Right lung (tissue), 5 donors: ENCODE measurements around the gene KCNIP3. TPM values are rescaled to one million over a fixed set of nuclear protein-coding genes. Genes with fewer than 3 reads are reported as not detected.
"Not testable (repeated sequence)": the region's sequence is repeated elsewhere in the genome, so short reads cannot be mapped to it uniquely, and the experiment has no call there.

Experiments used
- DNase-seq, 2 donors: peaks; one replicate each; pipeline ENCODE4 v3.0.0-alpha.2; 2013
- polyA plus RNA-seq, 5 donors: library from polyadenylated mRNA; unstranded; fragments of 120-200 nt; gene quantifications; one replicate each; pipeline versions ENCODE4 v1.2.1 to v1.2.3, GENCODE V29; 2013; ENCODE audit warnings: inconsistent platforms in 1 of 5, low replicate concordance in 1 of 5; ENCODE audit not compliant: insufficient read length in 5 of 5, insufficient read depth in 1 of 5

KCNIP3 gene
- polyA plus RNA-seq, 5 donors: 6.2 to 10.0 (median 7.4) TPM

DNA sequence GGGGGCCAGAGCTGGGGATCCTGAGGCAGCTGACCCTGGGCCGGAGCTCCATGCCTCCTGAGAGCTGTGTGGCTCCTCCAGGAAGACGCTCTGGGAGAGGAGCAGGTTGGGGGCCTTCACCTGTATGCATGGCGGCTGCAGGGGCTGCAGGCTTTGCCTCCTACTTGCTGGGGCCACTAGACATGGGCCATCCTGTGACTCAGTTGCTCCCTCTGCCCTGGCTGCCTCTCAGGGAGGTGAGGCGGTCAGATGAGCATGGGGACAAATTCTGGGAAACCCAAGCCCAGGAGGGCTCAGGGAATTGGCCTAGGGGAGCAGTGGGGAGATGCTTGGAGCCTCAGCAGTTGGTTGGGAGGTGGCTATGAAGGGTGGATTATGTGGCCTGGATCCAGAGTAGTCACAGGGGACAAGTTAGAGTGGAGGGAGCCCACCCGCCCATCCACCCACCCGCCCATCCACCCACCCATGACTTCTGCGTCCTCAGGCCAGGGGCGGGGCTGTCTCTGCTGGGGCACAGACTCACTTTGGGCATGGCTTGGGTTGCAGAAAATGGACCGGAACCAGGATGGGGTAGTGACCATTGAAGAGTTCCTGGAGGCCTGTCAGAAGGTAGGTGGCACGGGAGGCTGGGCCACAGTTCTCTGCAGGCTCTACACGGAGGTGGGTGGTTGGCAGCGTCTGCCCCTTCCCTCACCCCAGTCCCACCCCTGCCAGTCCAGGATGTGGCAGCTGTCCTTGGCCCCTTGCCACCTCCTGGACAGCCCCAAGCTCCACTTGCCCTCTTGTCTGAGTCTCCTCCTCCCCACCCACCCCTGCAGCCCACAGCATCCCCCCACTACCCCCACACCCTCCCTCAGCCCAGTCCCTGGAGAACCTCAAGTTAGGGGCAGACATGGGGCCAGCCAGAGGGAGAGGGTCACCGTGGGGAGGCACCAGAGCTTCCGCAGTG lies 85.8 kb downstream of the KCNIP3 start:
- DNase-seq: no peak

DNA sequence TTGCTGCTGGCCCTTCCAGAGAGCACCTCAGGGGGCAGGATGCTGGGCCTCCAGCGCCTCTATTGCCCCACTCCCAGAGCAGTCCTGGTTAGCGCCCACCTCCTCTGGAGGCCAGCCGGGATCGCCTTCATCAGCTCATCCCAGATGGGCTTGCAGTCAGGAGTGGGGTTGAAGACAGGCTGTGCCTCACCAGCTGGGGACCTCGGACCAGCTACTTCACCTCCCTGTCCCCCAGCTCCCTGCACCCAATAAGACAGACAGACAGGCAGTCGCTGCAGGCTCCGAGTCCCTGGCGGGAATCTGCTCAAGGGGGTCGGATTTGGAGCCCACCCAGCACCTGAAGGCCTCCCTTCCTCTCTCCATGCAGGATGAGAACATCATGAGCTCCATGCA lies 86.5 kb downstream of the KCNIP3 start:
- no peak for DNase-seq

DNA sequence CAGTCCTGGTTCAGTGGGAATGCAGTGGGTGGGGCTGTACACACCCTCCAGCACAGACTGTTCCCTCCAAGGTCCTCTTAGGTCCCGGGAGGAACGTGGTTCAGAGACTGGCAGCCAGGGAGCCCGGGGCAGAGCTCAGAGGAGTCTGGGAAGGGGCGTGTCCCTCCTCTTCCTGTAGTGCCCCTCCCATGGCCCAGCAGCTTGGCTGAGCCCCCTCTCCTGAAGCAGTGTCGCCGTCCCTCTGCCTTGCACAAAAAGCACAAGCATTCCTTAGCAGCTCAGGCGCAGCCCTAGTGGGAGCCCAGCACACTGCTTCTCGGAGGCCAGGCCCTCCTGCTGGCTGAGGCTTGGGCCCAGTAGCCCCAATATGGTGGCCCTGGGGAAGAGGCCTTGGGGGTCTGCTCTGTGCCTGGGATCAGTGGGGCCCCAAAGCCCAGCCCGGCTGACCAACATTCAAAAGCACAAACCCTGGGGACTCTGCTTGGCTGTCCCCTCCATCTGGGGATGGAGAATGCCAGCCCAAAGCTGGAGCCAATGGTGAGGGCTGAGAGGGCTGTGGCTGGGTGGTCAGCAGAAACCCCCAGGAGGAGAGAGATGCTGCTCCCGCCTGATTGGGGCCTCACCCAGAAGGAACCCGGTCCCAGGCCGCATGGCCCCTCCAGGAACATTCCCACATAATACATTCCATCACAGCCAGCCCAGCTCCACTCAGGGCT lies 87.9 kb downstream of the KCNIP3 start:
- no peak for DNase-seq

DNA sequence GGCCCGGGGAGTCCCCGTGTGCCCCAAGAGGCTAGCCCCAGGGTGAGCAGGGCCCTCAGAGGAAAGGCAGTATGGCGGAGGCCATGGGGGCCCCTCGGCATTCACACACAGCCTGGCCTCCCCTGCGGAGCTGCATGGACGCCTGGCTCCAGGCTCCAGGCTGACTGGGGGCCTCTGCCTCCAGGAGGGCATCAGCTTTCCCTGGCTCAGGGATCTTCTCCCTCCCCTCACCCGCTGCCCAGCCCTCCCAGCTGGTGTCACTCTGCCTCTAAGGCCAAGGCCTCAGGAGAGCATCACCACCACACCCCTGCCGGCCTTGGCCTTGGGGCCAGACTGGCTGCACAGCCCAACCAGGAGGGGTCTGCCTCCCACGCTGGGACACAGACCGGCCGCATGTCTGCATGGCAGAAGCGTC lies 88.4 kb downstream of the KCNIP3 start:
- DNase-seq: no peak

DNA sequence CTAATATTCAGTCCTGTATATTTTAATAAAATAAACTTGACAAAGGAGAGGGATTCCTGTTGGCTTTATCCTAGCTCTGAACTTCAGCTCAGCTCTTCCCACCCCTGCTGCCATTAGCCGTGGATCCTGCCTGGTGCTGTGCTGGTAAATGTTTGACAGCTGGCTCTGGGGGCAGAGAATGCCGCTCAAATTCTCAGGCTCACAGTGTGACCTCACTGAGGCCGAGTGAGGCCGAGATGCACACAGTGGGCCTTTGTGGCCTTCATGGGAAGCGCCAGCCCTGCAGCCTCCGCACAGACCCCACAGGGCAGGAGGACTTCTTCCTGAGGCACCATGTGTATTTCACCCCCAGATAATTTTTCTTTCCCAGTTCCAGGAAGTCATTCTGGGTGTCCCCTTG lies 88.9 kb downstream of the KCNIP3 start:
- DNase-seq: no peak

DNA sequence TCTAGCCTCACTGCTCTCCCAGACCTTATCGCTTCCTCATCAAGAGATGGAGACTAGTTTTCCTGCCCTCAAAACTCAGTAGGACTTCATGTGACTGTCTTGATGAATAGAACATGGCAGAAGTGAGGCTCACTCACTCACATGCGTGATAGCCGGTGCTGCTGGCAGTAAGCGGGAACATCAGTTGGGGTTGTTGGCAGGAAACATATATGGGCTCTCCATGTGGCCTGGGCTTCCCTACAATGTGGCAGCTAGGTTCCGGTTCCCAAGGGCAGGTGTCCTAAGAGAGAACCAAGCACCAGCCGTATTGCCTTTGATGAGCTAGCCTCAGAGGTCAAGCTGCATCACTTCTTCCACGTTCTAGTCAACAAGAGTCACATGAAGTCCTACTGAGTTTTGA lies 90.2 kb downstream of the KCNIP3 start:
- no peak for DNase-seq

DNA sequence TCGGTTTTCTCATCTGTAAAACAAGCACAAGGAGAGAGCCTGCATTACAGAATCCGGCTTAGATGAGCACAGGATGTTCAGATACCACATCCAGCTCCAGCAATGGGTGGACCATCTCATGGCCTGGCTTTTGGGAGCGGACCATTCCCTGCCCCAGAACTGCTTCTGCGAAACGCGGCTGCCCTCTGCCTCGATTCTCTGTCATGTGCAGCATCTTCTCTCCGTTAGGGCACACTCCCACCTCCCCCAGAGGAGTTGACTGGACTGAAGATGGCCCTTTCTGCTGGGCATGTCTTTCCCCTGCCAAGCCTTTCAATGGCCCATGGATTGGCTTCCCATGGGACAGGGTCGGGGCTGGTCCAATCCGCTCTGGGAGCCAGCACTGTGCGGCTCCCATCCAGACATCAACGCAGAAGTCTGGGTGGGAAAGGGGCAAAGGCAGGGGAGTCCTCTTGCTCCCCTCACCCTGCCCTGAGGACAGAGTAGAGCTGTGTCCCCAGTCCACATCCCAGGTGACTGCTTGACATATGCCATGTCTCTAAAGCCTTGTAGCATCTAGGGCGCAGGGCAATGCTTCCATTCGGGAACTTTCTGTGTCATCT lies 91.0 kb downstream of the KCNIP3 start:
- no peak for DNase-seq

DNA sequence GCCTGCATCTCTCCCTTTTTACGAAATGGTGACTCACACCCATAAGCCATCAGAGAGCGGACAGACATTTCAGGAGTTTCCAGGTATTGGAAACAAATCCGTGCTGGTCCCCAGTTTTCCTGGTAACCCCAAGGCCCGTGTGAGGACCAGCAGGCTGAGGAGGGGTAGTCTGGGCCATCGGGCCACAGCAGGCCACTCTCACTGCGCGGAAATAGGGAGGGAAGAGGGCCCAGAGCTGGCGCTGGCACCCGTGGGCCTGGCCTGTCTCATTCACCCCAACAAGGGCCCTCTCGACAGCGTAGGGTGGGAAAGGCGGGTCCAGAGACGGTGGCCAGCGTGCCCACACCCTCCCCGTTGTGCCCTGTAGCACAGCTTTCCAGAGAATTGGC lies 91.7 kb downstream of the KCNIP3 start:
- no peak for DNase-seq

DNA sequence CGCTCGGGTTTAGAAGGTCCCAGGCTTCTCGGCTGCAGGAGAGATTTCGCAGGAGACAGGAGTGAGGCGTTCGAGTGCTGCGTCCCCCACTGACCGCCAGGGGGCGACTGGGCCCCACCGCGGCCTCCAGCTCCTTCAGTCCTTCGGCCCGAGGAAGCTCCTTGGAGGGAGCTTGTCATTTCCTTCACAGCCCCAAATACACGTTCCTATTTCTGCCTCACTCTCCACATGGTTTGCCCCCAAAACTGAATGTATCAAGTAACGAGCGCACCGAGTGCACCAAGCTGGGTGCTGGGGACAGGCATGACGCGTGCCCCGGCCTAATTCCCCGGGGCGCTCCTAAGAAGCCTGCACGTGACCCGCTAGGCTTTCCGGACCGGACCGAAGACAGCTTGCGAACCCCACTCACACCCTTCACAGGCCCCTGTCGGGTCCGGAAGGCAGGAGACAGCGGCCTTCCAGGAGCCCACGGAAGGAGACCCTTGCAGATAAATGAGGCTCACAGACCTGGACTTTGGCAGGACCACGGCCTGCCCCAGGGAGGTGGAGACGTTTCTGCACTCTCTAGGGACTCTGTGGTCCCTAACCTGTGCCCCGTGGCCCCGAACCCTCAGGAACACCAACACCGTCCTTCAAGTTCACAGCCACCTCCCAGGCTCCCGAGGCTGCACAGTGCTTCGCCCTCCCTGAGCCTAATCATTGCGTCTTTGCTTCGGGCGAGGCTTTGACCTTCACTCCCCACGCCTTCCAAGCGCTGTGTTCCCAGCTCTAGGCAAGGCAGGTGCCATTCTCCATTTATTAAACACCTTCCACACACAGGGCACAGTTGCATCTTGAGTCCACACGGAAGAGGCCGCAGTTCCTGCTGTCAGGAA lies 92.3 kb downstream of the KCNIP3 start:
- peak in 1 of 2 donors; percentile 45 for DNase-seq

DNA sequence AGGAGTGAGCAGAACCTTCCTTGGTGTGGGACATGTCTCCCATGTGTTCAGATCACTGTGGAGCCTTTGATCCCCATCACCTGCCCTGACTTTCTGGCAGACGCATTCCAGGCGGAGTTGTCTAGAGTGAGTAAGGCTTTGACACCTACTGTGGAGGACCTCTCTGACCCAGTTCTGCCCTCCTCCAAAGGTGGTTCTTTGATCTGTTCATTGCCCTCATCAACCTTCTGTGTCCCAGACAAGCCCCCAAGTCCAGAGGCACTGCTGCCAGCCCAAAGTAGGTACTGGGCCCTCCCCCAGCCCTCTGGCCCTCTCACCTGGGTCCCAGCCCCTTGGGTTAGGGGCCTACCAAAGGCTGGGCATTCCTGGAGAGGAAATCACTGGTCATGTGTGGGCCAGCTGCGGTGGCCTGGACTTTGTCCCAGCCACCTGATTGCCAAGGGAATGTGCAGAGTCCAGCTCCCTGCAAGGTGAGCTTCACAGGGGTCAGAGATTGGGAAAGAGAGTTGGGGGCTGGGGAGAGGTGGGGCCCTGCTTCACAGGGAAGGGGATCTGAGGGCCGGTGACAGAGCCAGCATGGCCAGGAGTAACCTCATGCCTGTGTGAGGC lies 93.2 kb downstream of the KCNIP3 start:
- DNase-seq: no peak

DNA sequence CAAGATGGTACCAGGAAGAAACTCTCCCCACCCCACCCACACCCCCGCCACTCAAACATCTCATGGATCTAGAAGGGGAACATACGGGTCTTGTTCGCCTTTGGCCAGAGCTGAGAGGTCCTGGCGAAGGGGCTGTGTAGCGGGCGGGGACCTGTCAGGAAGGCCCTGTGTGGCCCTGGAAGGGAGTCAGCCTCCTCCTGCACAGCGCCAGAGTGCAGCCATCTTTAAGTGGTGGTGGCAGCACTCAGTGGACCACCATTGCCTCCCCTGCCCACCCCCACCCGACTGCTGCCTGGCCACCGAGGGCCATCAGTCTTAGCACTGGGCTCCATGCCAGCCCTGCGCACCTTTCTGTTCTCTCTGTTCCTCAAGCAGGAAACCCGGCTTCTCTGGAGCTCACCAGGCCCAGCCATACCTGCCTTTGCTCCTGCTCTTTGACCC lies 93.8 kb downstream of the KCNIP3 start:
- DNase-seq: no peak

DNA sequence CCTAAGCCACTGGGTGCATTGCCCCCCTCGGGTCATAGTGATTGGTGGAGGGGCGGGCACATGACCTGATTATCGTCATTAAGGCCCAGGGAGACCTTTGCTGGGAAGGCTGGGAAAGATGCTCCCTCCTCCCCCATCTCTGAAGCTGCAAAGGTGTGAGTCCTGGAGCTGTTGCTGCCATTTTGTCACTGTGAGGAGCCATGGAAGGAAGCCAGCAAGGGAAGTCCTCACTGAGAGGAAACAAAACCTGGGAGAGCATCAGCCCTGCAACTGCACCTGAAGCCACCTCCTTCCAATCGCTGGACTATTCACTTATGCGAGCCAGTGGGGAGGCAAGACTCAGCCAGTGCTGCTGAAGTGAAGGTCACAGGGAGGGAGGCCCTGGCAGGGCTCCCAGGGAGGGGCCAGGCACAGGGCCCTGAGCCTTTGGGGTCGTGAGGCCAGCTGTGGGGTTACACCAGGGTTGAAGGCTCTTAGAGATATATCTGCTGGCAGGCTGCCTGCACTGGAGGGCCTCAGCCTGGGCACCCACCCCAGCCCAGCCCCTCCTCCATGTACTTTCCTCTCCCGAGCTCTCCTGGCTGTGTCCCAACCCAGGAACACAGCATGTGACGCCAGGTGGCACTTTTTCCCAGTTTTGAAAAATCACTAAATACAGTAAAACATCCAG lies 94.6 kb downstream of the KCNIP3 start:
- peak; percentile 47 to 62 for DNase-seq

DNA sequence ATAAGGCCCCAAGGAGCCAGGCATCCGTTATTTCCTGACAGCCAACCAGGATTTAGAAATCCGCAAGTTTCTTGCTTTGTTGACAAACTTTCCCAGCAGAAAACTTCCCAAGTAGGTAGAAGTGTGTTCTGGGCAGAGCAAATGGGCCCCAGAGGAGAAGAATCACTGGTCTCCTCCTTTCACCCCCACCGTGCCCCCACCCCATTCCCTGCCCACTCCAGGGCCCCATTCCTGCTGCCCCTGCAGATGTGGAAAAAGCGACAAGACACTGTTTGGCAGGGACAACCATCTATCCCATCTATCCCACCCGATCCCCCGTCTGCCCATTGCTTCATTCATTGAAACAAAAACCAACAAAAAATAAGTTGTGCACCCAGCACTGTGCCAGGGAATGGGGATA lies 95.2 kb downstream of the KCNIP3 start:
- DNase-seq: no peak

DNA sequence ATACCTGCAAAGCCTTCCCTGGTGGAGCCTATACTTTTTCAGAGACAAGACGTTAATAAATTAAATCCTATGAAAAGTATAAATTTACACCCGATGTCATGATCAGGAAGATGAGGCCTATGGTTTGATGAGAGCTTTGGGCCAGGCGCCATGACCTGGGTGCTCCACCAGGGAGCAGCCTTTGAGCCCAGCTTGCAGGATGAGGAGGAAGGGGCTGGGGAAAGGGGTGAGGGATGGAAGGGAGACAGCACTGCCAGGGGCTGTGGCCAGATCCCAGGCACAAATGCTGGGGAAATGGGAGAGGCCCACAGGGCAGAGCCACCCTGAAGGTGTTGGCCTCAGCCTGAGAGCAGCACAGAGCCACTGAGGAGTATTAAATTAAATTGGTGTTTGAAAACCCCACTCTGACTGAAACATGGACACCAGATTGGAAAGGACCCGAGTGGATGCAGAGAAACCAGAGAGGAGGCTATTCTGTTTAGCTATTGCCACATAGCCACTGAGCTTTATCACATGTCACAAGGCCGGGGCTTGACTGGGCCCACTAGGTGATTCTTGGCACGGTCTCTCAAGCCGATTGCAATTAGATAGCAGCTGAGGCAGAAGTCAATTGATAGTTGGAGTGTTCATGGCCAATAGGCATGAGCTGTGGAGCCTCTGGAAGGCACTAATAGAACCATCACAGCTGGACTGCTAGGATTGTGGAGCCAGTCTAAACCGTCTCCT lies 95.7 kb downstream of the KCNIP3 start:
- no peak for DNase-seq

DNA sequence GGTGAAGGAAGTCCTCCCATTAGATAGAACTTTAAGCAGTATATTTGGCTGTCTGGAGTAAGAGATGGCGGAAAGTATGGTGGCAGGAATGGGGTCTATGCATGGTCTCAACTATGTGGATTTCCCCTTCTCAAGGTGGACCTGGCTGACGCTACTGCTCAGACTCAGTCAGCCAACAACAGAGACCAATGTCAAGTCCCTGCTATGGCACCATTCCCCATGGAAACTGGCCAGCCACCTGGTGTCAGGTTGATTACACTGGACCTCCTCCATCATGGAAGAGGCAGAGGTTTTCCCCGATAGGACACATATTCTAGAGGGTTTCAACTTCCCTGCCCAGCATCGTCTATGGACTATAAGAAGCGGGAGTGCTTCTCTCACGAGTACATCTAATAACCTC lies 96.8 kb downstream of the KCNIP3 start:
- DNase-seq: no peak

DNA sequence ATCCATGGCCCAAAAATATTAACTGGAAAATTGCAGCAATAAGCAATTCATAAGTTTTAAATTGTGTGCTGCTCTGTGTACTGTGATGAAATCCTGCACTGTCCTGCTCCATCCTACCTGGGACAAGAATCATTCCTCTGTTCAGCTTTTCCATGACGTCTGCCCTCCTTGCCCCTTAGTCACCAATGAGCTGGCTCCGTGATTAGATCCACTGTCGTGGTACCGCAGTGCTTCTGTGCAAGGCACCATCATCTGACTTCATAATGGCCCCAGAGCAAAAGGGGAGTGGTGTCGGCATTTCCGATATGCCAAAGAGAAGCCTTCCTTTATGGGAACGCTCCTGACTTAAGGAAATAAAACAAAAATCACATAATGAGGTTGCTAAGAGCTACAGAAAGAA lies 101.9 kb downstream of the KCNIP3 start:
- DNase-seq: no peak

DNA sequence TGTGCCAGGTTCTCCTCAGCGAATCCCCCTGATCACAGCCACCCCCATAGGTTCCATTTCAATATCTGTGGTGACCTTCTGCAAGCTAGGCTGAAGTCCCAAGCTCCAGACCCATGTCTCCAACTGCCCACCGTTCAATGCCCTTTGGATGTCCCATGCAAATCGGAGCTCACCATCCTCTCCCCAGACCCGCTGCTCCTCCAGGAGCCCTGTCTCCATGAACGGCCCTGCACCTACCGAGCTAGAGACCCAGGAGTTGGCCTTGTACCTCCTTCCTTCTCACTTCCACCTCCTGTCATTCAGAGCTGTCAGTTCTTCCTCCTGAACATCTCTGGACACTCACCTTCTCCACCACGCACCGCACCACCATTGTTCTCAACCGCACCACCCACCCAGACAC lies 104.3 kb downstream of the KCNIP3 start:
- DNase-seq: no peak

DNA sequence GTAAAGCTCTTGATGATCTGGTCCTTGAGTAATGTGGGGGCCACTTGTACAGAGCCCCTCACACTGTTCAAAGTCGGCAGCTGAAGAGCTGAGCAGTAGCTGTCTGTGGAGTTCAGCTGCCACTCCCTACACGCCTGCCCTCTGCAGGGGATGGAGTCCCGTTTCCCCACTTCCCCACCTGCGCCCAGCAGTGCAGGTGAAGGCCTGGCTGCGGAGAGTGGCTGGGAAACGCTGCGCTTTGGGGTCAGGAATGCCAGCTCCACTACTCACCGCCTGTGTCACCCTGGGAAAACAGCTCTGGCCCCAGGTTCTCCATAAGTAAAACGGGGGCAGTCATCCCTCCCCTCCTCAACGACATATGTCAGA lies 104.8 kb downstream of the KCNIP3 start:
- DNase-seq: not testable (repeated sequence)

DNA sequence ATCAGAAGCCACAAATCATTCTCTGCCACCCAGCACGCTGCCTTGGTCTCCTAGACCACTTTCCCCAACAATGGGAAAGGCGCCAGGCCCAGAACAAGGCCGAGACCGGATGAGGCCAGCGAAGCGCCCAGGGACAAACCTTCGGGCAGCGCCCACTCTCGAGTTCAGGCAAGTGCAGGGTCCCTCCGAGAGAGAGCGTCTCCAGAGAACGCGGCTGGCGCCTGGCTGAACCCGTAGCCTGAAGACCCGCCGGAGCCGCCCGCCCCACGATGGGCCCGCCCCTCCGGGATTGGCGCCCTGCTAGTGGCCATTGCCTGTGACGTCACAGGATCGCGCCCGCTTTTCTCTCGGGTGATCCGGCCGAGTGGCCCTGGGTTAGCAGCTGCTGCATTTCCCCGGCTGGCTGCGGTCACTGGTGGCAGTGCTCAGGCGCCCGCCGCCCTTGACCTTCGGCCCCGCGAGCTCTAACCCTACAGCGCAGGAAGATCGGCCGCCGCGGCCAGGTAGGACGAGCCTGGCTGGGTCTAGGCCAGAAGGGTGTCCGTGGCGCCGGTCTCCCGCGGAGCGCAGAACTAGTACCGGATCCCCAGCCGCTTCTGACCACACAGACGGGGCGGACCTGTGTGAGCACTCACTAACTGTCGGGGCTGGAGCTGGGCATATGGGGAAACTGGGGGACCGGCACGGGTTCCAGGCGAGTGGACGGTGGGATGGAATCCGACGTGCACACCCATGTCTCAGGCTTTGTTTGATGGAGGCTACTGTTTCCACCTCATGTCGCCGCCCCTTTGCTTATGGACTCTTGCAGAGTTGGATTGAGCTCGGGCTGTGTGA lies 105.4 kb downstream of the KCNIP3 start, which contains the start of gene FAHD2A:
Gene FAHD2A (plus strand): TSS at position 339 of the 834 bp plus-strand sequence. CDS start 2,851 bp downstream, outside the sequence.
- DNase-seq: peak; percentile 92 to 93
